IMR-90 (cell line): ENCODE results near the gene CDK12. TPM values are rescaled to one million over a fixed set of nuclear protein-coding genes. Genes with fewer than 3 reads are reported as not detected.
A peak's percentile ranks its signal among the peaks of the same experiment; 100 is the strongest.

Experiments used
- ATAC-seq: fragments of 200-7000 bp; cut with Tn5 transposase; 2 replicates; pipeline ENCODE4 v1.9.1; 2020; ENCODE audit warnings: low read depth, mild to moderate bottlenecking, moderate library complexity
- BruUV-seq: library from RNA; stranded (reverse); fragments of 400-500 nt; replicated peaks from 2 replicates; lab custom pipeline; 2021; lab: Mats Ljungman, UMichigan
- CTCF ChIA-PET: fragments of 300-600 bp; formaldehyde crosslinking; extraction: SDS; loops from one replicate; lab custom pipeline; 2021; ENCODE audit warnings: antibody characterized with exemption; lab: Yijun Ruan, JAX
- POLR2A ChIA-PET: fragments of 300-600 bp; sonication (Branson Sonifier 250); formaldehyde crosslinking; loops from one replicate; lab custom pipeline; 2022; ENCODE audit warnings: antibody characterized with exemption; ENCODE audit not compliant: unreplicated experiment; lab: Charles Lee
- DNase-seq: peaks from one replicate; pipeline ENCODE4 v3.0.0; 2013
- H2AFZ ChIP-seq: replicated peaks from 2 replicates; pipeline ENCODE3; 2013; ENCODE audit warnings: low read length, mild to moderate bottlenecking; ENCODE audit not compliant: poor library complexity
- H2AK5ac ChIP-seq: 2 replicates; pipeline ENCODE4 v1.6.1; 2013; ENCODE audit warnings: low read depth, low read length, inconsistent platforms
- H2AK9ac ChIP-seq: replicated peaks from 2 replicates; pipeline ENCODE3; 2013; ENCODE audit warnings: mild to moderate bottlenecking, low read depth, low read length, moderate library complexity; ENCODE audit not compliant: poor library complexity
- H2BK120ac ChIP-seq: 2 replicates; pipeline ENCODE4 v1.6.1; 2013; ENCODE audit warnings: low read depth, low read length, inconsistent platforms
- H2BK15ac ChIP-seq: 3 replicates; pipeline ENCODE4 v1.6.1; 2013; ENCODE audit warnings: low read depth, low read length, inconsistent platforms
- H2BK20ac ChIP-seq: 2 replicates; pipeline ENCODE4 v1.6.1; 2013; ENCODE audit warnings: low read depth, mild to moderate bottlenecking, inconsistent platforms, low read length, moderate library complexity
- H2BK5ac ChIP-seq: 2 replicates; pipeline ENCODE4 v1.6.1; 2013; ENCODE audit warnings: mild to moderate bottlenecking, low read depth, low read length, inconsistent platforms; ENCODE audit not compliant: poor library complexity, severe bottlenecking
- H3K14ac ChIP-seq: replicated peaks from 2 replicates; pipeline ENCODE4 v1.6.1; 2013; ENCODE audit warnings: low read depth, low read length, inconsistent platforms
- H3K18ac ChIP-seq: 2 replicates; pipeline ENCODE4 v1.6.1; 2013; ENCODE audit warnings: low read depth, low read length, control low read depth
- H3K23ac ChIP-seq: 2 replicates; pipeline ENCODE4 v1.6.1; 2013; ENCODE audit warnings: low read depth, low read length, inconsistent platforms
- H3K27ac ChIP-seq: 2 replicates; pipeline ENCODE4 v1.5.1; 2013; ENCODE audit warnings: mild to moderate bottlenecking, control low read depth, low read length; ENCODE audit not compliant: insufficient read depth
- H3K27me3 ChIP-seq: 2 replicates; pipeline ENCODE4 v1.6.1; 2013; ENCODE audit warnings: low read length; ENCODE audit not compliant: control insufficient read depth, insufficient read depth
- H3K36me3 ChIP-seq: 2 replicates; pipeline ENCODE4 v1.6.1; 2013; ENCODE audit warnings: low read length, mixed read lengths; ENCODE audit not compliant: control insufficient read depth, insufficient read depth
- H3K4ac ChIP-seq: 2 replicates; pipeline ENCODE4 v1.6.1; 2013; ENCODE audit warnings: low read depth, low read length, inconsistent platforms
- H3K4me1 ChIP-seq: 2 replicates; pipeline ENCODE4 v1.6.1; 2013; ENCODE audit warnings: low read length, mixed read lengths; ENCODE audit not compliant: control insufficient read depth, insufficient read depth
- H3K4me2 ChIP-seq: 2 replicates; pipeline ENCODE4 v1.6.1; 2013; ENCODE audit warnings: low read depth, mild to moderate bottlenecking, control low read depth, low read length, moderate library complexity
- H3K4me3 ChIP-seq: 2 replicates; pipeline ENCODE4 v1.5.1; 2013; ENCODE audit warnings: low read depth, mild to moderate bottlenecking, control low read depth, low read length, moderate library complexity; ENCODE audit not compliant: insufficient read depth
- H3K56ac ChIP-seq: 2 replicates; pipeline ENCODE4 v1.6.1; 2013; ENCODE audit warnings: low read length, inconsistent platforms; ENCODE audit not compliant: insufficient read depth; ENCODE audit errors: extremely low read depth
- H3K79me1 ChIP-seq, 2 experiments: 2 replicates each; pipeline ENCODE4 v1.6.1; 2013; ENCODE audit warnings: low read length in 2 of 2, inconsistent platforms in 1 of 2, low read depth in 1 of 2
- H3K9ac ChIP-seq: 2 replicates; pipeline ENCODE4 v1.6.1; 2013; ENCODE audit warnings: low read depth, low read length, control low read depth
- H3K9me1 ChIP-seq: 2 replicates; pipeline ENCODE4 v1.6.1; 2013; ENCODE audit warnings: low read length, inconsistent platforms; ENCODE audit not compliant: insufficient read depth
- H3K9me3 ChIP-seq: 2 replicates; pipeline ENCODE4 v1.6.1; 2013; ENCODE audit warnings: low read length; ENCODE audit not compliant: control insufficient read depth, insufficient read depth
- H4K20me1 ChIP-seq: 2 replicates; pipeline ENCODE4 v1.6.1; 2013; ENCODE audit warnings: low read length, inconsistent platforms; ENCODE audit not compliant: insufficient read depth
- H4K5ac ChIP-seq: 2 replicates; pipeline ENCODE4 v1.6.1; 2013; ENCODE audit warnings: mild to moderate bottlenecking, low read depth, low read length, control low read depth
- H4K8ac ChIP-seq, 2 experiments: 2 replicates each; pipeline ENCODE4 v1.6.1; 2013; ENCODE audit warnings: low read depth in 2 of 2, low read length in 2 of 2, control low read depth in 1 of 2, inconsistent platforms in 1 of 2
- H4K91ac ChIP-seq: 2 replicates; pipeline ENCODE4 v1.6.1; 2013; ENCODE audit warnings: low read depth, low read length, inconsistent platforms; ENCODE audit not compliant: insufficient read depth
- BHLHE40 ChIP-seq: fragments of 150-350 bp; IDR thresholded peaks from 2 replicates; pipeline ENCODE4 v1.6.1; 2016; ENCODE audit warnings: mild to moderate bottlenecking, low read depth, low read length
- CEBPB ChIP-seq: IDR thresholded peaks from 2 replicates; pipeline ENCODE4 v1.6.1; 2012; ENCODE audit warnings: low read depth, low read length, improper control_type of control experiment
- MAZ ChIP-seq: IDR thresholded peaks from 2 replicates; pipeline ENCODE4 v1.6.1; 2012; ENCODE audit warnings: low read depth, mild to moderate bottlenecking, low read length, improper control_type of control experiment, moderate library complexity, borderline replicate concordance
- MXI1 ChIP-seq: IDR thresholded peaks from 2 replicates; pipeline ENCODE4 v1.6.1; 2012; ENCODE audit warnings: low read depth, mild to moderate bottlenecking, low read length, moderate library complexity, borderline replicate concordance
- RAD21 ChIP-seq: IDR thresholded peaks from 2 replicates; pipeline ENCODE4 v1.6.1; 2012; ENCODE audit warnings: low read length, improper control_type of control experiment
- SMC3 ChIP-seq: fragments of 150-350 bp; IDR thresholded peaks from 2 replicates; pipeline ENCODE4 v1.6.1; 2016; ENCODE audit warnings: low read depth, mild to moderate bottlenecking, antibody characterized with exemption, low read length, moderate library complexity
- WGBS, 2 experiments: methylation state at CpG; one replicate each; pipeline versions ENCODE4 v1.1.5 to v1.1.7; 2013; ENCODE audit warnings: missing lambda C conversion rate in 2 of 2; ENCODE audit not compliant: insufficient read length in 1 of 2; ENCODE audit errors: extremely low coverage in 2 of 2; 5-methylcytosine and 5-hydroxymethylcytosine counted together
- dilution Hi-C: fragments of 300-500 bp; cut with HindIII; formaldehyde crosslinking; loops from one replicate; pipeline ENCODE4 v1.14.3; 2018; ENCODE audit warnings: low sequenced_read_pairs; ENCODE audit not compliant: unreplicated experiment
- in situ Hi-C: fragments of 300-500 bp; cut with MboI; formaldehyde crosslinking; loops from 3 replicates; pipeline ENCODE4 v1.14.3; 2019; ENCODE audit warnings: low sequenced_read_pairs, inconsistent platforms, mixed read lengths
- intact Hi-C: fragments of 100-400 bp; cut with micrococcal nuclease; formaldehyde crosslinking; loops from 2 replicates; pipeline ENCODE4 v1.10.0; 2022
- polyA plus RNA-seq, 3 experiments: library from polyadenylated mRNA; depleted of rRNA; stranded (reverse); fragments of >200 nt; gene quantifications; 2 replicates each; pipeline ENCODE4 v1.2.3, GENCODE V29; 2012; ENCODE audit warnings: low replicate concordance in 1 of 3
- total RNA-seq: library from RNA; depleted of rRNA; stranded (reverse); fragments of >200 nt; gene quantifications from 2 replicates; pipeline ENCODE4 v1.2.3, GENCODE V29; 2012
- TF ChIP-seq, protein P1 (sequence below): conservative IDR thresholded peaks from 2 replicates; pipeline ENCODE4 v1.5.1; 2012; ENCODE audit warnings: mild to moderate bottlenecking, low read depth, low read length, improper control_type of control experiment

The CDK12 gene
- total and polyA plus RNA-seq, 2 of the 4 experiments (the other 2 are of a cell fraction): 16.1 to 27.1 TPM

DNA sequence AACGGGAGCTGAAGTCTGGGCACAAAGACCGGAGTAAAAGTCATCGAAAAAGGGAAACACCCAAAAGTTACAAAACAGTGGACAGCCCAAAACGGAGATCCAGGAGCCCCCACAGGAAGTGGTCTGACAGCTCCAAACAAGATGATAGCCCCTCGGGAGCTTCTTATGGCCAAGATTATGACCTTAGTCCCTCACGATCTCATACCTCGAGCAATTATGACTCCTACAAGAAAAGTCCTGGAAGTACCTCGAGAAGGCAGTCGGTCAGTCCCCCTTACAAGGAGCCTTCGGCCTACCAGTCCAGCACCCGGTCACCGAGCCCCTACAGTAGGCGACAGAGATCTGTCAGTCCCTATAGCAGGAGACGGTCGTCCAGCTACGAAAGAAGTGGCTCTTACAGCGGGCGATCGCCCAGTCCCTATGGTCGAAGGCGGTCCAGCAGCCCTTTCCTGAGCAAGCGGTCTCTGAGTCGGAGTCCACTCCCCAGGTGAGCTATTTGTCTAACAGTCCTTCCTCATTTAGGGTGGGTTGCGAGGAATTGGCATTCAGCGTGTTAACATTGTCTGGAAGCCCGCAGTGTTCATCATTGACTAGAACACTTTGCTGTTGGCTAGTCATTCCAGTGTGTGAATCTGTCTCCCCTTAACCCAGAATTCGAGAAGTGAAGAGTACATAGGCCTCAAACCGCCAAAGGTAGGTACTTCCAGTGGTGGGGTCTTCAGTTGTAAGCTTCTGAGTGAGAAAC, 1.5 kb downstream of the CDK12 start:
- CTCF ChIA-PET: interaction anchor here (1.0 kb wide), 1 partner anchor 12 kb away, joined by 6 read pairs; no protein-coding TSS in a partner anchor
- Histone ChIP-seq H3K23ac (peak overlapping the region; percentile 92), H3K9me1 (no peaks in the 10 kb centered on the region), H3K4me1 (no peaks in the 10 kb centered on the region), H4K5ac (no peak overlapping the region), H3K36me3 (peaks cover 1% of the 10 kb centered on the region; the same call in 1 of the 2 replicates), H4K8ac (peak overlapping the region; percentile 32 to 57; a peak in 2 of 4 replicates), H3K27me3 (no peaks in the 10 kb centered on the region), H3K4ac (peak overlapping the region; percentile 54), H2BK20ac (no peak overlapping the region), H2AK5ac (peak overlapping the region; percentile 81; the same call in 1 of the 2 replicates), H2AFZ (peak overlapping the region; percentile 38), H2BK5ac (peak overlapping the region; percentile 63), H3K79me1 (peaks cover 0 to 29% of the 10 kb centered on the region in 2 experiments; a peak in 3 of 4 replicates), H3K9ac (peak overlapping the region; percentile 96), H3K27ac (peak overlapping the region; percentile 72), H4K91ac (0 out of 2 replicates have a peak overlapping the region, but pooled peaks have one; percentile 3), H4K20me1 (peaks cover 47% of the 10 kb centered on the region), H3K14ac (peak overlapping the region; percentile 74), H2BK15ac (no peak overlapping the region), H3K4me2 (peak overlapping the region; percentile 88), H3K9me3 (no peaks in the 10 kb centered on the region), H3K4me3 (peak overlapping the region; percentile 82), H2BK120ac (no peak overlapping the region), H2AK9ac (peak overlapping the region; percentile 68), H3K56ac (peak overlapping the region; percentile 92; the same call in 1 of the 2 replicates), H3K18ac (no peak overlapping the region)
- BruUV-seq: TSS peak; percentile 85
- TF ChIP-seq MXI1: no peak
- no peak for TF ChIP-seq MAZ
- TF ChIP-seq, protein P1, sequence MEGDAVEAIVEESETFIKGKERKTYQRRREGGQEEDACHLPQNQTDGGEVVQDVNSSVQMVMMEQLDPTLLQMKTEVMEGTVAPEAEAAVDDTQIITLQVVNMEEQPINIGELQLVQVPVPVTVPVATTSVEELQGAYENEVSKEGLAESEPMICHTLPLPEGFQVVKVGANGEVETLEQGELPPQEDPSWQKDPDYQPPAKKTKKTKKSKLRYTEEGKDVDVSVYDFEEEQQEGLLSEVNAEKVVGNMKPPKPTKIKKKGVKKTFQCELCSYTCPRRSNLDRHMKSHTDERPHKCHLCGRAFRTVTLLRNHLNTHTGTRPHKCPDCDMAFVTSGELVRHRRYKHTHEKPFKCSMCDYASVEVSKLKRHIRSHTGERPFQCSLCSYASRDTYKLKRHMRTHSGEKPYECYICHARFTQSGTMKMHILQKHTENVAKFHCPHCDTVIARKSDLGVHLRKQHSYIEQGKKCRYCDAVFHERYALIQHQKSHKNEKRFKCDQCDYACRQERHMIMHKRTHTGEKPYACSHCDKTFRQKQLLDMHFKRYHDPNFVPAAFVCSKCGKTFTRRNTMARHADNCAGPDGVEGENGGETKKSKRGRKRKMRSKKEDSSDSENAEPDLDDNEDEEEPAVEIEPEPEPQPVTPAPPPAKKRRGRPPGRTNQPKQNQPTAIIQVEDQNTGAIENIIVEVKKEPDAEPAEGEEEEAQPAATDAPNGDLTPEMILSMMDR: no peak
- TF ChIP-seq CEBPB: no peak
- TF ChIP-seq SMC3: no peak
- TF ChIP-seq BHLHE40: no peak
- no peak for TF ChIP-seq RAD21
- DNase-seq (peak; percentile 7), ATAC-seq (no peak)
- in situ Hi-C loops (no loop called here), dilution Hi-C loops (no loop called here), intact Hi-C loops (loop anchor here (2.0 to 10.0 kb wide), 2 partner anchors 22 to 188 kb away; no protein-coding TSS in a partner anchor)
- 5% methylated on average over 15 of the region's 28 CpGs; no CpG with 5 or more reads in 1 of the 2 experiments for WGBS, 2 experiments
- POLR2A ChIA-PET: interaction anchor here (1.8 kb wide), 1 partner anchor 12 kb away, joined by 19 read pairs; the partner anchor contains the start of gene MED1
